GM12891 (cell line): Measurements from ENCODE around the gene UBAC1.
"Not testable (repeated sequence)": the region's sequence is repeated elsewhere in the genome, so short reads cannot be mapped to it uniquely, and the experiment has no call there.

Experiments
- DNase-seq: peaks from one replicate; pipeline ENCODE4 v3.0.0; 2011; ENCODE audit warnings: low spot score; ENCODE audit not compliant: insufficient read length
- FAIRE-seq: peaks from 2 replicates; lab custom pipeline; 2011; peaks lifted over from hg19 to GRCh38; lab: Jason Lieb, UNC
- PAX5 ChIP-seq: IDR thresholded peaks from 2 replicates; pipeline ENCODE4 v1.6.1; 2011; ENCODE audit warnings: low read length, moderate library complexity, mild to moderate bottlenecking; ENCODE audit not compliant: insufficient read depth, severe bottlenecking
- POLR2A ChIP-seq: IDR thresholded peaks from 2 replicates; pipeline ENCODE4 v1.6.1; 2011; ENCODE audit warnings: low read depth, low read length, control low read depth
- POLR2AphosphoS5 ChIP-seq: IDR thresholded peaks from 2 replicates; pipeline ENCODE4 v1.6.1; 2011; ENCODE audit warnings: low read depth, low read length, control low read depth
- POU2F2 ChIP-seq: IDR thresholded peaks from 2 replicates; pipeline ENCODE4 v1.6.1; 2011; ENCODE audit warnings: low read depth, mild to moderate bottlenecking, control low read depth, low read length, moderate library complexity
- SPI1 ChIP-seq: IDR thresholded peaks from 2 replicates; pipeline ENCODE4 v1.6.1; 2011; ENCODE audit warnings: low read depth, low read length, control low read depth
- TAF1 ChIP-seq: IDR thresholded peaks from 2 replicates; pipeline ENCODE4 v1.6.1; 2011; ENCODE audit warnings: low read depth, low read length, control low read depth

UBAC1 gene

GRCh38 chr9:135901826-135902225 lies 59.3 kb downstream of the UBAC1 start:
- no peak for TF ChIP-seq SPI1
- no peak for TF ChIP-seq POU2F2
- TF ChIP-seq PAX5 = no peak
- TF ChIP-seq POLR2A = no peak
- TF ChIP-seq TAF1 = no peak
- TF ChIP-seq POLR2AphosphoS5 = no peak
- FAIRE-seq = no peak
- DNase-seq = no peak

- DNase-seq = no peak
- no peak for TF ChIP-seq SPI1
- no peak for TF ChIP-seq PAX5
- no peak for TF ChIP-seq POLR2AphosphoS5
- no peak for TF ChIP-seq POU2F2
- TF ChIP-seq POLR2A = no peak
- no peak for FAIRE-seq
Measured at GRCh38 chr9:135901031-135901758, 60.0 kb downstream of the UBAC1 start.

- FAIRE-seq (no peak), DNase-seq (no peak)
- TF ChIP-seq PAX5 (no peak), SPI1 (no peak), TAF1 (no peak), POU2F2 (no peak)
Measured at GRCh38 chr9:135898634-135899407, 62.4 kb downstream of the UBAC1 start.

GRCh38 chr9:135896626-135897025 lies 64.5 kb downstream of the UBAC1 start:
- FAIRE-seq = no peak
- TF ChIP-seq POLR2A = no peak
- no peak for TF ChIP-seq POLR2AphosphoS5
- TF ChIP-seq TAF1 = no peak
- no peak for TF ChIP-seq PAX5
- no peak for TF ChIP-seq POU2F2
- TF ChIP-seq SPI1 = no peak
- DNase-seq = no peak

- DNase-seq (no peak), FAIRE-seq (no peak)
- TF ChIP-seq POLR2AphosphoS5 = no peak
- peak; percentile 40; the same call in 1 of the 2 replicates for TF ChIP-seq SPI1
Measured at GRCh38 chr9:135896205-135896604, 65.0 kb downstream of the UBAC1 start.

- no peak for FAIRE-seq
- DNase-seq = no peak
- no peak for TF ChIP-seq POLR2A
- TF ChIP-seq POU2F2 = no peak
- no peak for TF ChIP-seq POLR2AphosphoS5
- TF ChIP-seq PAX5 = no peak
- no peak for TF ChIP-seq SPI1
- TF ChIP-seq TAF1 = no peak
Measured at GRCh38 chr9:135895202-135895848, 65.8 kb downstream of the UBAC1 start.

- DNase-seq (no peak), FAIRE-seq (no peak)
- TF ChIP-seq TAF1 = no peak
- no peak for TF ChIP-seq PAX5
Measured at GRCh38 chr9:135893104-135893503, 68.1 kb downstream of the UBAC1 start.

- DNase-seq, FAIRE-seq: not testable (repeated sequence)
Measured at GRCh38 chr9:135892327-135892726, 68.8 kb downstream of the UBAC1 start.

- TF ChIP-seq SPI1 (no peak), PAX5 (no peak), POU2F2 (no peak)
- DNase-seq (no peak), FAIRE-seq (no peak)
Measured at GRCh38 chr9:135891027-135891631, 70.0 kb downstream of the UBAC1 start.

- DNase-seq (no peak), FAIRE-seq (no peak)
- no peak for TF ChIP-seq SPI1
- no peak for TF ChIP-seq PAX5
- no peak for TF ChIP-seq POLR2AphosphoS5
- TF ChIP-seq TAF1 = no peak
- no peak for TF ChIP-seq POLR2A
- no peak for TF ChIP-seq POU2F2
Measured at GRCh38 chr9:135890190-135891026, 70.8 kb downstream of the UBAC1 start.
